HepG2 (cell line): ENCODE data around the gene RNH1. TPM values are rescaled to one million over a fixed set of nuclear protein-coding genes. Genes with fewer than 3 reads are reported as not detected.

Experiments used
- HNF1B ChIP-seq: sonication (generic); formaldehyde crosslinking; IDR thresholded peaks from 2 replicates; pipeline ENCODE4 v1.5.1; 2020; ENCODE audit warnings: mild to moderate bottlenecking, moderate library complexity, missing genetic modification reagents
- KAT8 ChIP-seq: IDR thresholded peaks from 2 replicates; pipeline ENCODE4 v1.6.1; 2016; ENCODE audit warnings: missing genetic modification reagents, missing compliant biosample characterization
- MXI1 ChIP-seq: IDR thresholded peaks from 3 replicates; pipeline ENCODE4 v1.6.1; 2012; ENCODE audit warnings: low read depth, low read length, inconsistent platforms, borderline replicate concordance
- NCOR1 ChIP-seq: fragments of 200-600 bp; sonication (generic); IDR thresholded peaks from 2 replicates; pipeline ENCODE4 v1.7.0; 2017; ENCODE audit warnings: antibody characterized with exemption, low read length, borderline replicate concordance
- NFATC3 ChIP-seq: sonication (generic); formaldehyde crosslinking; IDR thresholded peaks from 2 replicates; pipeline ENCODE4 v1.5.1; 2020; ENCODE audit warnings: mild to moderate bottlenecking, missing genetic modification reagents
- SIN3B ChIP-seq: fragments of 150-350 bp; IDR thresholded peaks from 2 replicates; pipeline ENCODE4 v1.6.1; 2014; ENCODE audit warnings: low read length
- SRSF9 ChIP-seq: fragments of 200-400 bp; formaldehyde crosslinking; IDR thresholded peaks from 2 replicates; pipeline ENCODE4 v1.6.1; 2018; ENCODE audit warnings: borderline replicate concordance, mild to moderate bottlenecking, low read depth, low read length; ENCODE audit not compliant: insufficient read depth, poor library complexity, severe bottlenecking
- YEATS2 ChIP-seq: sonication (generic); formaldehyde crosslinking; IDR thresholded peaks from 2 replicates; pipeline ENCODE4 v1.4.0; 2020; ENCODE audit warnings: missing genetic modification reagents, borderline replicate concordance
- ZBTB26 ChIP-seq: IDR thresholded peaks from 2 replicates; pipeline ENCODE4 v1.6.1; 2016; ENCODE audit warnings: missing compliant biosample characterization, missing genetic modification reagents, borderline replicate concordance
- ZBTB4 ChIP-seq: sonication (generic); formaldehyde crosslinking; IDR thresholded peaks from 2 replicates; pipeline ENCODE4 v1.4.0; 2020; ENCODE audit warnings: missing genetic modification reagents, mild to moderate bottlenecking, borderline replicate concordance
- ZFYVE20 ChIP-seq: sonication (generic); formaldehyde crosslinking; IDR thresholded peaks from 2 replicates; pipeline ENCODE4 v1.8.0; 2023; ENCODE audit warnings: low read depth, mild to moderate bottlenecking, moderate library complexity, missing genetic modification reagents, borderline replicate concordance
- ZNF207 ChIP-seq: fragments of 450-650 bp; IDR thresholded peaks from 2 replicates; pipeline ENCODE4 v1.6.1; 2016; ENCODE audit warnings: antibody characterized with exemption, borderline replicate concordance
- ZNF264 ChIP-seq: sonication (generic); formaldehyde crosslinking; IDR thresholded peaks from 2 replicates; pipeline ENCODE4 v1.4.0; 2020; ENCODE audit warnings: missing genetic modification reagents
- ZNF362 ChIP-seq: sonication (generic); formaldehyde crosslinking; IDR thresholded peaks from 2 replicates; pipeline ENCODE4 v1.4.0; 2020; ENCODE audit warnings: missing genetic modification reagents, mild to moderate bottlenecking, borderline replicate concordance
- ZNF484 ChIP-seq: sonication (generic); formaldehyde crosslinking; IDR thresholded peaks from 2 replicates; pipeline ENCODE4 v1.5.1; 2020; ENCODE audit warnings: mild to moderate bottlenecking, low read depth, missing genetic modification reagents, borderline replicate concordance
- ZNF530 ChIP-seq: sonication (generic); formaldehyde crosslinking; IDR thresholded peaks from 2 replicates; pipeline ENCODE4 v1.5.0; 2020; ENCODE audit warnings: low read depth, mild to moderate bottlenecking, missing genetic modification reagents
- ZNF563 ChIP-seq: sonication (generic); formaldehyde crosslinking; IDR thresholded peaks from 2 replicates; pipeline ENCODE4 v1.8.0; 2022; ENCODE audit warnings: mild to moderate bottlenecking, moderate library complexity, missing genetic modification reagents
- ZNF572 ChIP-seq: sonication (generic); formaldehyde crosslinking; IDR thresholded peaks from 2 replicates; pipeline ENCODE4 v1.5.1; 2020; ENCODE audit warnings: mild to moderate bottlenecking, missing genetic modification reagents
- ZSCAN12 ChIP-seq: sonication (generic); formaldehyde crosslinking; IDR thresholded peaks from 2 replicates; pipeline ENCODE4 v1.9.0; 2021; ENCODE audit warnings: mild to moderate bottlenecking, missing genetic modification reagents
- polyA plus RNA-seq, 8 experiments: library from polyadenylated mRNA; depleted of rRNA in 3 of 8; stranded (reverse) in 7 of 8; unstranded in 1 of 8; fragments of >200 nt; fragmentation: Illumina TruSeq in 4 of 8; extraction: Trizol in 4 of 8; gene quantifications; 2 replicates each; pipeline versions ENCODE4 v1.2.1 to v1.2.3, GENCODE V29; 2011 to 2016; ENCODE audit warnings: low read depth in 4 of 8, missing spikeins in 1 of 8, mixed read lengths in 1 of 8; ENCODE audit not compliant: insufficient read depth in 1 of 8
- total RNA-seq, 5 experiments: library from RNA; depleted of rRNA; stranded (reverse); fragments of >200 nt; fragmentation: Illumina TruSeq; extraction: Trizol; gene quantifications; 2 replicates each; pipeline ENCODE4 v1.2.3, GENCODE V29; 2016; ENCODE audit warnings: low read depth in 1 of 5
- TF ChIP-seq, protein P1 (sequence below): IDR thresholded peaks from 2 replicates; pipeline ENCODE4 v1.6.1; 2018; ENCODE audit warnings: missing genetic modification reagents, mild to moderate bottlenecking, missing compliant biosample characterization

Gene RNH1
- total and polyA plus RNA-seq, 2 of the 13 experiments (the other 11 are each of a cell fraction or from before 2014, with no cell fraction given): 36.0 to 74.1 TPM

DNA sequence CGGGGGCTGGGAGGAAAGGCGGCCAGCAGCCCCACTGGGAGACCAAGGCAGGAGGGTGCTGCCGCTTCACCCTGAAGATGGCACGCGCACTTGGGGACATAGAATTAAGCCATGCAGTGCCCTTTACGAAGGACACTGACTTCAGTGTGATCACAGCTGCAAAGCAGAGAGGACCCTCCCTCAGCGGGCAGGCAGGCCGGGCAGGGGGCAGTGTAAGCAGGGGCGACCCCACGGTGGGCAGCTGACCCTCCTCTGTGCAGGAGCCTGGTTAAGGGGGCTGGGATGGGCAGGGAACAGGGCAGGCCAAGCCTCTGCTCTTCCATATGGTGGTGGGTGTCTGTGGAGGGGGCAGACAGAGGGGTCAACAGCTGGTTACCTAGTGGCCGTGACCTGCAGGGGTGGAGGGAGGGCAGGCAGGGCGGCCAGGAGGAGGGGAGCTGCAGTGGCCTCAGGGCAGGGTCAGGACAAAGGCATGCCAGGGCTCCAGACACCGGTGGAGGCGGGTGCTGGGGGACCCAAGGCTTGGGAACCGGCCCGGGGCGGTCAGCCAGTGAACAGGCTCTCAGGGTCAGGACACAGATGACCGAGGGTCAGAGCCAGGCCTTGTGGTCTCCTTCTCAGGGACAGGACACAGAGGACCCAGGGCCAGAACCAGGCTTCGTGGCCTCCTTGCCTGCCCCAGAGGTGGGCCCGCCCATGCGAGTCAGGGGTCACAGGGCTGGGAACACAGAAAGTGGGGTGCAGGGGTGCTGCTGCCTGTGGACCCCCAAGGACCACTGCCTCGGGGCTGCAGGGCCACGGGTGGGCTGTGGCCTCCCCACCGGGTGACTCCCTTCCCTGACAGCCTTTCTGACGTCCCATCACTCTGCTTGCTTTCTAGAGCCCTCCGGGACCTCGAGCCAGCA is 46.3 kb upstream of the RNH1 start (continued):
- TF ChIP-seq ZBTB4 (CRISPR knock-in tag) (no peak), NCOR1 (no peak), ZNF530 (CRISPR knock-in tag) (no peak), ZNF264 (no peak), YEATS2 (CRISPR knock-in tag) (no peak), ZNF207 (no peak), ZNF572 (CRISPR knock-in tag) (no peak), SRSF9 (no peak), KAT8 (CRISPR knock-in tag) (no peak), HNF1B (CRISPR knock-in tag) (no peak), NFATC3 (no peak), ZFYVE20 (no peak), ZNF362 (CRISPR knock-in tag) (no peak), ZSCAN12 (CRISPR knock-in tag) (no peak), MXI1 (no peak), ZNF484 (CRISPR knock-in tag) (no peak), ZNF563 (no peak), SIN3B (no peak), ZBTB26 (CRISPR knock-in tag) (no peak; the same call in 1 of the 2 replicates)
- TF ChIP-seq, protein P1, sequence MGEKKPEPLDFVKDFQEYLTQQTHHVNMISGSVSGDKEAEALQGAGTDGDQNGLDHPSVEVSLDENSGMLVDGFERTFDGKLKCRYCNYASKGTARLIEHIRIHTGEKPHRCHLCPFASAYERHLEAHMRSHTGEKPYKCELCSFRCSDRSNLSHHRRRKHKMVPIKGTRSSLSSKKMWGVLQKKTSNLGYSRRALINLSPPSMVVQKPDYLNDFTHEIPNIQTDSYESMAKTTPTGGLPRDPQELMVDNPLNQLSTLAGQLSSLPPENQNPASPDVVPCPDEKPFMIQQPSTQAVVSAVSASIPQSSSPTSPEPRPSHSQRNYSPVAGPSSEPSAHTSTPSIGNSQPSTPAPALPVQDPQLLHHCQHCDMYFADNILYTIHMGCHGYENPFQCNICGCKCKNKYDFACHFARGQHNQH (CRISPR knock-in tag): no peak
